ENCODE data around the gene SEZ6L.

DNA sequence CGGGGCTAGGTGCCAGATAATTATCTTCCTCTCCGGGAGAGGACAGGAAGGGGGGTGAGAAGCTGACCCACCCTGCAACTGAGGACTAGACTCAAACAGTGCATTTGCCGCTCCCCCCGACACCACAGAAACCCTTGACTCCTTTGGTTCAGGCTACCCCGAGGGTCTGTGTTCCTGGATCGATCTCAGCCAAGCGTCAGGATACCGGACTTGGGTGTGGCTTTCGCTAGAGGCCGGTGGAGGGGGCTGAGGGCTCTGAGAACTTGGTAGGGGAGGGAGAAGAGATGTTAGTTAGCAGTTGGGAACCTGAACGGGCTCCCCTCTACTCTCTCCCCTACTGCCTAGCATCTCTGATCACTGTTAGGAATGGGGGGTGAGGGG is 840 bp downstream of the SEZ6L start:
- TF ChIP-seq, protein P1, sequence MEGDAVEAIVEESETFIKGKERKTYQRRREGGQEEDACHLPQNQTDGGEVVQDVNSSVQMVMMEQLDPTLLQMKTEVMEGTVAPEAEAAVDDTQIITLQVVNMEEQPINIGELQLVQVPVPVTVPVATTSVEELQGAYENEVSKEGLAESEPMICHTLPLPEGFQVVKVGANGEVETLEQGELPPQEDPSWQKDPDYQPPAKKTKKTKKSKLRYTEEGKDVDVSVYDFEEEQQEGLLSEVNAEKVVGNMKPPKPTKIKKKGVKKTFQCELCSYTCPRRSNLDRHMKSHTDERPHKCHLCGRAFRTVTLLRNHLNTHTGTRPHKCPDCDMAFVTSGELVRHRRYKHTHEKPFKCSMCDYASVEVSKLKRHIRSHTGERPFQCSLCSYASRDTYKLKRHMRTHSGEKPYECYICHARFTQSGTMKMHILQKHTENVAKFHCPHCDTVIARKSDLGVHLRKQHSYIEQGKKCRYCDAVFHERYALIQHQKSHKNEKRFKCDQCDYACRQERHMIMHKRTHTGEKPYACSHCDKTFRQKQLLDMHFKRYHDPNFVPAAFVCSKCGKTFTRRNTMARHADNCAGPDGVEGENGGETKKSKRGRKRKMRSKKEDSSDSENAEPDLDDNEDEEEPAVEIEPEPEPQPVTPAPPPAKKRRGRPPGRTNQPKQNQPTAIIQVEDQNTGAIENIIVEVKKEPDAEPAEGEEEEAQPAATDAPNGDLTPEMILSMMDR (IDR thresholded peaks at IDR 0.05), result no peak
- TF ChIP-seq POLR2A (IDR thresholded peaks at IDR 0.05), result no peak
